Natural killer cell treated with Interleukin-12 subunit alpha and Interleukin-12 subunit beta and Interleukin-15 and Interleukin-18, amount 100 ng/mL, for 72 hours (primary cell): Measurements from ENCODE around the gene PROK2. TPM values are rescaled to one million over a fixed set of nuclear protein-coding genes. Genes with fewer than 3 reads are reported as not detected.

Source experiments
- ATAC-seq, 2 donors: fragments of 150-1000 bp; cut with Tn5 transposase in 1 of 2; sonication (Bioruptor Pico), chemical (Tn5 transposase) in 1 of 2; 2 replicates each; pipeline ENCODE4 v1.10.0; 2021
- DNase-seq: peaks from one replicate; pipeline ENCODE4 v3.0.0; 2022; ENCODE audit warnings: low spot score
- H3K27ac Mint-ChIP-seq, 2 donors: 1 replicate in 1 of 2; 2 replicates in 1 of 2; pipeline ENCODE4 v1.8.0; 2022; ENCODE audit warnings: mixed read lengths in 2 of 2, mild to moderate bottlenecking in 1 of 2, moderate library complexity in 1 of 2
- H3K27me3 Mint-ChIP-seq, 2 donors: 1 replicate in 1 of 2; 2 replicates in 1 of 2; pipeline ENCODE4 v1.8.0; 2022; ENCODE audit warnings: mixed read lengths in 2 of 2
- H3K36me3 Mint-ChIP-seq: one replicate; pipeline ENCODE4 v1.8.0; 2022; ENCODE audit warnings: mixed read lengths
- H3K4me1 Mint-ChIP-seq, 2 donors: 1 replicate in 1 of 2; 2 replicates in 1 of 2; pipeline ENCODE4 v1.8.0; 2022; ENCODE audit warnings: low read depth in 2 of 2, mixed read lengths in 2 of 2, mild to moderate bottlenecking in 1 of 2
- H3K4me3 Mint-ChIP-seq: one replicate; pipeline ENCODE4 v1.8.0; 2022; ENCODE audit warnings: mixed read lengths
- H3K9me3 Mint-ChIP-seq: 2 replicates; pipeline ENCODE4 v1.8.0; 2022; ENCODE audit warnings: mixed read lengths
- total RNA-seq, 2 donors: library from RNA; stranded (reverse); gene quantifications; one replicate each; pipeline ENCODE4 v1.2.3, GENCODE V29; 2022

PROK2 gene
- total RNA-seq, 2 donors from 2014 or later, result 7.2 TPM; not detected in 1

DNA sequence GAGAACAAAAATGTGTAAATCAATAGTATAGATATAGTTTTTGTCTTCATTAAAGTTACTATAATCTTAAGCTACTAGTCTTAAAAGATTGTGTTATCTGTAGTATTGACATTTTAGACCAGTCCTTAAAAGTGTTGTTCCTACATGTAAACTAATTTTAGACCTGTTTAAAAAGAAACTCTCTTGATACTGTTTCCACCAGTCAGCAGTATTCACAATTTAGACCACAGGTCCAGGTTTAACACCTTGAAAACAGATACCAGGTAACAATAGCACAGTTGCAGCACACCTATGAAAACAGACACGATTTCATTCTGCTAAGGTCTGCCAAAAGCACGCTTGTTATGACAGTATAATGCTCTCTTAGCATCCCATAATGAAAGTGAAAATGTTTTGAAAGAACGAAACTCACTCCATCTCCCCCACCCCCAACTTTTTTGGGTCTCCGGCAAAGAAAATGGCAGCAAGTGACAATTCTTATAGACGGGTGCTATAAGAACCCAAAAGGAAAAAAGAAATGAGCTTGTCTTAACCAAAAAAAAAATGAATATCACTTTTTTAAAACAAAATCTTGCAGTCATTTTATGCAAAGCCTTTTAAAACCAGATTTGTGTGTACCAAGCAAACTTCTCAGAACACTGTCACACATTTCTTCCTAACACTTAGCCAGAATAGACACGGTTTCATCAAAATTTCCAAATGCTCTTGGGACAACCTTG is 61.3 kb downstream of the PROK2 start:
- peaks cover 9% of the 10 kb centered on the region for H3K36me3 Mint-ChIP-seq
- ATAC-seq (peak; percentile 59 to 73), DNase-seq (peak; percentile 72)
- peaks cover 54 to 73% of the 10 kb centered on the region in 2 donors for H3K4me1 Mint-ChIP-seq
- peak overlapping the region; percentile 88 to 95 for H3K27ac Mint-ChIP-seq
- peak overlapping the region; percentile 99 for H3K4me3 Mint-ChIP-seq
- H3K27me3 Mint-ChIP-seq, result no peaks in the 10 kb centered on the region
- no peaks in the 10 kb centered on the region for H3K9me3 Mint-ChIP-seq

DNA sequence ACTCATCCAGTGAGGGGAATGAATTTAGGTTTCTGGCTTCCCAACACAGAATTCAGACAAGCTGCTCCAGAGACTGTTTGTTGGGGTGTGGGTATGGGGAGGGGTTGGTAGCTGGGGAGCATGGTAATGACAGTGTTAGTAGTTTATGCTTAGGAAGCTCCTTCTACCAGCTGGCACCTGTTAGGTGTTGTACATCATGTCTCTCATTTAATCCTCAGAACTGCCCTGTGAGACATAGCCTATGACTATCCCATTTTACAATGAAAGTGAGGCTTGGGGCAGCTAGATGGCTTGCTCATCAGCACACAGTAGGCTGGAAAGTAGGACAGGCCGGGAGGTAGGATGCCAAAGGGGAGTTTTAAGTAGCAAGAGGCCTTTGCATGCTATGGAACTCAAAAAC is 62.3 kb downstream of the PROK2 start:
- Mint-ChIP-seq H3K9me3 (no peaks in the 10 kb centered on the region), H3K4me1 (peaks cover 63 to 76% of the 10 kb centered on the region in 2 donors), H3K27me3 (no peaks in the 10 kb centered on the region), H3K4me3 (peak overlapping the region; percentile 99), H3K27ac (peak overlapping the region; percentile 88 to 95), H3K36me3 (peaks cover 9% of the 10 kb centered on the region)
- DNase-seq (no peak), ATAC-seq (no peak)

Other genes with a start within 250 kb of the PROK2 start
- 10 to 100 TPM; 59.7 to 65.4 TPM for gene FOXP1, start 201.4 kb downstream of the PROK2 start, total RNA-seq
- gene EIF4E3, start 59.7 kb downstream of the PROK2 start, total RNA-seq, result 10 to 100 TPM; 20.4 to 24.0 TPM
- gene GPR27, start 31.3 kb downstream of the PROK2 start, total RNA-seq, result 1 to 10 TPM in 1 of 2 donors, not detected in 1; 4.5 TPM